Activated CD8-positive, alpha-beta memory T cell treated with anti-CD3 and anti-CD28 coated beads, Interleukin-2, amount 50 U/mL, for 24 hours (primary cell): ENCODE data around the gene PPFIA4.

Source experiments
- DNase-seq: peaks from one replicate; pipeline ENCODE4 v3.0.0-alpha.2; 2020; ENCODE audit errors: extremely low read depth

PPFIA4 gene

DNA sequence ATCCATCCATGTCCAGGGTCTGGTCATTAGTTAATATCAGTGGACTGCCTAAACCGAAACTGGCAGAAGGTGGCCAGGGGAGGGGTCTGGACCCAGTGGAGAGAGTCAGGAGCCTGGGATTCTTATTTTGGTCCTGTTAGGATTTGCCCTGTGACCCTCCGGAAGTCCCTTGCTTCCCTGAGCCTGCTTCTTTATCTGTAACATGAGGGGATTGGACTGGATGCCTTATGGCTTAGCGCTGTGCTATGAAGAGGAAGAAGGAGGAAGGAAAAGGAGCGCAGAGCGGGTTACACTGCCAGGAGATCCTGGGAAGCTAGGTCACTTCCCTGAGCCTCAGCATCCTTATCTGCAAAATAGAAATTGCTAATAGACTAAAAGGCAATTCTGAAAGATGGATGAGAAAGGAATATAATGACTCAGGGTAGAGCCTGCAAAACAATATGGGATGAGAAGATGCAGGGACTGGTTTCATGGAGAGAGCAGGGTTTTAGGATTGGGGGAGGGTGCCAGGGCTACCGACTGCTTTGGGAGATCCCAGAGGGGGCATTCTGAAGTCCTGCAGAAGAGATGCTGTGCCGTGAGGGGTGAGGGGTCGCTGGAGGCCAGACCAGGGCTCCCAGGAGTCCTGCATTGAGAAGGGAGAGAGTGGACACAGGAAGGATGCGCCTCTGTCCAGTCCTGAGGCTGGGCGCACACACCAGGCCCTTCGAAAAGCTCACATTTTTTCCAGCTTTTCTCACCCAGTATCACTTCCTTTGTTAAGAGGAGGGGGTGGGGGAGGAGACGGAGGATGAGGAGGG is 100.8 kb downstream of the PPFIA4 start:
- no peak for DNase-seq

DNA sequence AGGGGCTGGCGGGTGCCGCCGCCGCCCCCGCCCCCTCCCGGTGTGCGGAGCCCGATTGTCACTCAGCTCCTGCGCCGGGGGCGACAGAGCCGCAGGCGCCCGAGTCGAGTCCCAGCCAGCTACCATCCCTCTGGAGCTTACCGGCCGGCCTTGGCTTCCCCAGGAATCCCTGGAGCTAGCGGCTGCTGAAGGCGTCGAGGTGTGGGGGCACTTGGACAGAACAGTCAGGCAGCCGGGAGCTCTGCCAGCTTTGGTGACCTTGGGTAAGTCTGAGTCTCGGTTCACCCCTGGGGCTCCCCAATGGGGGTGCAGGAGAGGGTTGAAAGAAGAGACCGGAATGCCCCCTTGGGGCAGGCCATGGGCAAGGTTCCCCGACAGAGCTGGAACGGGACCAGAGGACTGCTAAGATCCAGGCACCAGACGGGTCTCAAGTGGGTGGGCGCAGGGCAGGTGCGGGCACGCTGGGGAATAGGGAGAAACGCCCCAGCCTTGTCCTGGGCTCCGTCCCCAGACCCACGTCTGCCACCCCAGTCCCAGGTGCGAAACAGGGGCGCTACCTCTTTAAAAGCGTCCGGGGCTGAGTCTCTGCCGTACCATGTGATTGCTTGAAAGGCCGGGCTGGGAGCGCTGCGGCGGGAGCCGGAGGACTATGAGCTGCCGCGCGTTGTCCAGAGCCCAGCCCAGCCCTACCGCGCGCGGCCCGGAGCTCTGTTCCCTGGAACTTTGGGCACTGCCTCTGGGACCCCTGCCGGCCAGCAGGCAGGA is 101.6 kb downstream of the PPFIA4 start, which contains the start of gene ADORA1:
TSS of gene ADORA1 (plus strand) at position 61 of the 765 bp plus-strand sequence. CDS start 1,116 bp downstream, outside the sequence.
- DNase-seq: no peak

- no peak for DNase-seq
Measured at GRCh38 chr1:203128431-203128715, 102.1 kb downstream of the PPFIA4 start.
